A673 (cell line): ENCODE measurements around the gene HIP1.

Experiments used
- CTCF ChIP-seq: fragments of 300-800, 200-600 bp; sonication (generic); conservative IDR thresholded peaks from 2 replicates; pipeline ENCODE4 v1.5.1; 2017; ENCODE audit warnings: low read depth, mild to moderate bottlenecking, antibody characterized with exemption, low read length, moderate library complexity, mixed read lengths
- EZH2 ChIP-seq: fragments of 200-600 bp; sonication (generic); IDR thresholded peaks from 2 replicates; pipeline ENCODE4 v1.6.1; 2017; ENCODE audit warnings: borderline replicate concordance, low read depth, mild to moderate bottlenecking, mixed read lengths, antibody characterized with exemption, low read length; ENCODE audit not compliant: poor library complexity, severe bottlenecking

DNA sequence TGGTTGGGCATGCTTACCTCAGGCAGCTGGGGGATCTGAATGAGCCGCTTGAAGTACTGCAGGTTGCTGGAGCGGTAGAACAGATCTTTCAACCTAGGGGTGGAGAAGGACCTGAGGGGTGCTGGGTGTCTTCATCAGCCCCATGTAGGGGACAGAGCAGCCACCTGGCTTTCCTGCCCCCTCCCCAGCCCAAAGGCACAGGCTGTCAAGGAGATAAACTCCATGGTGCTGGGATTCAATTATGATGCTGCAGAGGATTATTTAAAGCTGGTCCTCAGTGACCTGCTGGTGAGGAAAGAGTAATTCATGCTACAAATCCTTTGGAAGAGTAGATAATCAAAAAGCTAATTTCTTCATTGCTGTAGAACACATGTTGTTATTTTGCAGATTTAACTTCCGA lies 175.6 kb downstream of the HIP1 start:
- no peak for TF ChIP-seq CTCF
- TF ChIP-seq EZH2, result no peak
